GM12864 (cell line): ENCODE results near the gene PRR7.

Experiments
- DNase-seq: peaks from one replicate; pipeline ENCODE4 v3.0.0-alpha.2; 2011; ENCODE audit warnings: low read depth
- H3K4me3 ChIP-seq: 2 replicates; pipeline ENCODE4 v1.5.1; 2011; ENCODE audit warnings: mild to moderate bottlenecking, low read depth, low read length, control low read depth
- TF ChIP-seq, protein P1 (sequence below): IDR thresholded peaks from 2 replicates; pipeline ENCODE4 v1.5.1; 2011; ENCODE audit warnings: low read depth, mild to moderate bottlenecking, moderate library complexity, low read length, control low read depth, inconsistent platforms; ENCODE audit errors: missing control alignments

PRR7 gene

GRCh38 chr5:177425801-177426565 lies 20.6 kb upstream of the PRR7 start:
- peak overlapping the region; percentile 59 for H3K4me3 ChIP-seq
- TF ChIP-seq, protein P1, sequence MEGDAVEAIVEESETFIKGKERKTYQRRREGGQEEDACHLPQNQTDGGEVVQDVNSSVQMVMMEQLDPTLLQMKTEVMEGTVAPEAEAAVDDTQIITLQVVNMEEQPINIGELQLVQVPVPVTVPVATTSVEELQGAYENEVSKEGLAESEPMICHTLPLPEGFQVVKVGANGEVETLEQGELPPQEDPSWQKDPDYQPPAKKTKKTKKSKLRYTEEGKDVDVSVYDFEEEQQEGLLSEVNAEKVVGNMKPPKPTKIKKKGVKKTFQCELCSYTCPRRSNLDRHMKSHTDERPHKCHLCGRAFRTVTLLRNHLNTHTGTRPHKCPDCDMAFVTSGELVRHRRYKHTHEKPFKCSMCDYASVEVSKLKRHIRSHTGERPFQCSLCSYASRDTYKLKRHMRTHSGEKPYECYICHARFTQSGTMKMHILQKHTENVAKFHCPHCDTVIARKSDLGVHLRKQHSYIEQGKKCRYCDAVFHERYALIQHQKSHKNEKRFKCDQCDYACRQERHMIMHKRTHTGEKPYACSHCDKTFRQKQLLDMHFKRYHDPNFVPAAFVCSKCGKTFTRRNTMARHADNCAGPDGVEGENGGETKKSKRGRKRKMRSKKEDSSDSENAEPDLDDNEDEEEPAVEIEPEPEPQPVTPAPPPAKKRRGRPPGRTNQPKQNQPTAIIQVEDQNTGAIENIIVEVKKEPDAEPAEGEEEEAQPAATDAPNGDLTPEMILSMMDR, result no peak
- DNase-seq, result peak; percentile 100

DNA sequence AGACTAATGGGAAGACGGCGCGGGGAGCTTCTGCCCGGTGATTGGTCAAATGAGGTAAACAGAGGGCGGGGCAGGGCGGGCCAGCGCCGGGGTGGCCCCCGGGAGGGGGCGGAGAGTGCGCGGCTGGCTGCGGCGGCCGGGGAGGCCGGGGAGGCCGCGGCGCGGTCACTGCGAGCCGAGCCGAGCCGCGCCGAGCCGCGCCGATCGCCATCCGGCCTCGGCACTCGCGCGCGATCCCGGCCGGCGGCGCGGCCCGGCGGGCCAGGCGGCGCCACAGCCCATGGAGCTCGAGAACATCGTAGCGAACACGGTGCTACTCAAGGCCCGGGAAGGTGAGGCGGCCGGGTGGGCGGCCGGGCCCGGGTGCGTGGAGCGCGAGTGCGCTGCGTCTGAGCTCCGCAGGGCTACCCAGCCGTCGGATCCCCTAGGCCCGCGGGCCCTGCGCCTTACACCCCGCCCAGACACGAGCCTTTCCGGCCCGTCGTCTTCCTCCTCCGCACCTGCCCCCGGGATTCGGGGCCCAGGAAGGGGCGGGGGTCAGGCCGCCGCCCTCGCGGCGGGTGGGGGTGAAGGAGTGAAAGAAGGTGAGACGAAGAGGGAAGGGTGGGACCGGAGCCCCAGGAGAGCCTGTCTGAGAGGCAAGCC lies 19.9 kb upstream of the PRR7 start, which contains the start of gene GRK6:
Gene GRK6, plus strand, starts transcription at position 111 of the 645 bp plus-strand sequence. Its CDS starts 170 bp downstream, at position 281.
- TF ChIP-seq, protein P1, result no peak
- peak within 1 kb of the TSS; percentile 71 for H3K4me3 ChIP-seq
- no peak for DNase-seq

DNA sequence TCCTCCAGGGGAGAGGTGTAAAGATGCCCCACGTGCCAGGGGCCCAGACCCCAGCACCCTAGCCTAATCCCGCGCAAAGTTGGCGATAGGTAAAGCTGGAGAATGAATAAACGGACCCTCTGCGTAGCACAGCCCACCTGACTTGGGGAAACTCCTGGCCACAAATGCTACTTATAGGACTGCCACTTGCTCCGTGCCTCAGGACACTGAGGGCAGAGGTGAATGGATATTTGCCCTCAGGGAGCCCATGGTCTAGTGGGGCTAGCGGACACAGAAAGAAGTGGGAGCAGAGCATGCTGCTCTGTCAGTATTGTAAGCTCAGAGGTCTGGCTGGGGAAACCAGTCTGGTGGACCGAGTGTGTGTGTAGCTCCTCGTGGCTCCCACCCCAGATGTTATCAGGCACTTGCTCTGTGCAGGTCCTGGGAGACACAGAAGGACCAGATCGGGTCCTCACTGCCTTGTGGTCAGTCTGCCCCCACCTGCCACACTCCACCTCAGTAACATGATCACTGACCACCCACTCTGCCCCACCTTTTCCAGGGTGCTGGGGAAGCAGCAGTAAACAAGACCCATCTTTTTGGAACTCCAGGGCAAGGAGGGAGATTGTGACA lies 19.3 kb upstream of the PRR7 start:
- TF ChIP-seq, protein P1, result no peak
- H3K4me3 ChIP-seq, result peak overlapping the region; percentile 71
- DNase-seq, result no peak

DNA sequence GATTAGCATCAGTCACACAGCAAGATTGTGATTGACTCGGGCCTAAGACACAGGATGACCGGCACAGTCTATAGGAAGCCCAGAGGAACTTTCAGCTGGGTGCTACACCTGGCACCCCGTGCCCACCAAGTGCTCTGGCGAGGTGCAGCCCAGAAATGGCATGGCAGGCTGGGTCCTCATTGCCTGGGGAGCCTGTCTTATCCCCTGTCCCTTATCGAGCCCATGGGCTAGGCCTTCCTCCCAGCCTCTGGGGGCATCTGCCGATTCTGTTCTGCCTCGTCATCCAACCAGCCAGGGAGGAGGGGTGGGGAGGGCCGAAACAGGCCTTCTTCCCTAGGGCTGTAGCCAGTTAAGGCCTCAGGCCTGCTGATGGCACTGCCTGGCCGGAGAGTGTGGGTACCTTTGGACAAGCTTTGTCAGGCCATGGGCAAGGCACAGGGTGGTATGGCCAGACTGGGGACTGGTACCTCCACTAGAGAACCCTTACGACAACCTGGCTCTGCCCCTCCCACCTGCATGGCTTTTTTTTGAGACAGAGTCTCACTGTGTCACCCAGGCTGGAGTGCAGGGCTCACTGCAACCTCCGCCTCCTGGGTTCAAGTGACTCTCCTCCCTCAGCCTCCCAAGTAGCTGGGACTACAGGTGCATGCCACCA lies 18.6 kb upstream of the PRR7 start:
- no peak for DNase-seq
- TF ChIP-seq, protein P1, result no peak
- peak overlapping the region; percentile 71 for H3K4me3 ChIP-seq

DNA sequence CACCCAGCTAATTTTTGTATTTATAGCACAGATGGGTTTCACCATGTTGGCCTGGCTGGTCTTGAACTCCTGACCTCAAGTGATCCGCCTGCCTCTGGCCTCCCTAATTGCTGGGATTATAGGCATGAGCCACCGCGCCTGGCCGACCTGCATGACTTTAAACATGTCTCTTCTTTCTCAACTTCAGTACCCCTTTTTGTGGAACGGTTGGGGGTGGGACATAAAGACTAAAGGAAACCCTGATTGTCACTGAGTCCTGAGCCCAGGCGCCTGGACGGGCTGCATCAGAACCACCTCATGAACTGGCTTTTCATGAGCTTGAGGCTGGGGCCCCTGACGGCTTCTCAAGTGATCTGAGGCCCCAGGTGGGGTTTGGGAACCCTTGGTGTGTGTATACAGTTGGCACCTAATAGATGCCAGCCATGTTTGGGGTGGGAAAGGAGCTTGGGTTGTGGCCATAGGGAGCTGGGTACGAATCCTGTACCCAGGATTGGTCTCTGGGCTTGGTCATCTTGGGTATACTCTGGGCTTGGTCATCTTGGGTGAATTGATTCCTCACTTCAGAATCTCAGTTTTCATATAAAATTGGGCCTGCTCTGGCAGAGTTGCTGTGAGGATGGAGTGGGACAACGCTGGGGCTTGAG lies 17.9 kb upstream of the PRR7 start:
- H3K4me3 ChIP-seq, result peak overlapping the region; percentile 71
- TF ChIP-seq, protein P1, result no peak
- DNase-seq, result no peak

DNA sequence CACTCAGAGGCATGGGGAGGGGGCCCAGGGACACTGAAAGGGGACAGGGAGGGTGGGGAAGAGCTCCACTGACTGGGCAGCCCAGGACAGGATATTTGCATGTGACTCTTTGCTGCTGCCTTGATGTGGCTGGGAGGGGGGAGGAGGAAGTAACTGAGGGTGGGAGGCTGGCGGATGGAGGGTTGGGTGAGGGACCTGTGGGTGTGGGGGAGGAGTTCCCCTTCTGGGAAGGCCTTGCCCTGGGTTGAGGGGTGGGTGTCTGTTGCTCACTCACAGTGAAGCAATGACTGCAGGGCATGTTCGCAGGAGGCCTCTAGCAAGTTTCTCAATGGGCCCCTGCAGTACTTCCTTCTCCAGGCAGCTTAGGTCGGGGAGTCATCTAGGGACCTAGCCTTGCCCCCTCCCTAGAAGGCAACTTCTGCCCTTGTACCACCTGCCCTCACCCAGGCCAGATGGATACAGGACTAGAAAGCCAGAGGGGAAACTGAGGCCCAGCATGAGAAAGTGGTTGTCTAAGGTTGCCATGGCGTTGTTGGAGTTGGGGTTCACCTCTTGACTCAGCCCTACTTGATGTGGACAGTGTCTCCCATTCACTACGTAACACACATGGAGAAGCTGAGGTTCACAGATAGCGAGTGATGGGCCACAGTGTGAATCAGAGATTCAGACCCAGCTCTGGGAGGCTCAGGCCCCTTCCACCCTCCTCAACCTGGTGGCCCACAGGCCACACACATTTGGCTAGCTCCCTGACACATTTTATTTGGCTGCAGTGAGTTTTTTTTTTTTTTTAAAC lies 17.2 kb upstream of the PRR7 start:
- TF ChIP-seq, protein P1, result no peak
- DNase-seq, result no peak
- H3K4me3 ChIP-seq, result peak overlapping the region; percentile 71
